HG02759 (cell line): ENCODE results near the gene STEEP1.

ENCODE experiments used
- ATAC-seq: cut with Tn5 transposase; IDR thresholded peaks from one replicate; pipeline ENCODE4 v1.9.1; 2021; ENCODE audit warnings: mild to moderate bottlenecking, moderate library complexity; ENCODE audit not compliant: unreplicated experiment

The STEEP1 gene

DNA sequence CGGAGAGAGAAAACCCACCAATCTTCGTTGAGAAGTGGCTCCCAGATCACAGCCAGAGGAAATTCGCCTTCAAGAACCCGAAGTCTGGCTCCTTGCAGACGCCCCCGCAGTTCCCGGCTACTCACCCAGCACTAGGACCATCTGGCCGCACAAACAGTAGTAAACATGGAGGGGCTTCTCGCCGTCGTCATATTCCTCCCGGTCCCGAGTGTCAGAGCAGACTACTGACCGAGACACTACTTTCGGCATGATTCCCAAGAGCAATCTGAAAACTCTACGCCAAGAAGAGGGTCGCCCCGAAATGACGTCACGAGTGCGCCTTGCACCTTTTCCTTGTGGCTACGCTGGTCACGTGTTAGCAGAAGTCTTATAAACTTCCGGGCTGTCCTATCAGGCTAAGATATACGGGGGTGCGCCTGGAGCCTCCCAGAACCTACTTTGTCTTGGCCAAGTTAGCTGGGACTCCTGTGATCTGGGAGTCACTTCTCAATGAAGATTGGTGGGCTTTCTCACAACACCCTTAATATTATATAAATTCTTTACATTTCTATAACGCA, at the start of gene STEEP1:
STEEP1 (minus strand) TSS at position 303 of the 557 bp plus-strand sequence; CDS start at position 249, 54 bp downstream.
- ATAC-seq = peak; percentile 91

DNA sequence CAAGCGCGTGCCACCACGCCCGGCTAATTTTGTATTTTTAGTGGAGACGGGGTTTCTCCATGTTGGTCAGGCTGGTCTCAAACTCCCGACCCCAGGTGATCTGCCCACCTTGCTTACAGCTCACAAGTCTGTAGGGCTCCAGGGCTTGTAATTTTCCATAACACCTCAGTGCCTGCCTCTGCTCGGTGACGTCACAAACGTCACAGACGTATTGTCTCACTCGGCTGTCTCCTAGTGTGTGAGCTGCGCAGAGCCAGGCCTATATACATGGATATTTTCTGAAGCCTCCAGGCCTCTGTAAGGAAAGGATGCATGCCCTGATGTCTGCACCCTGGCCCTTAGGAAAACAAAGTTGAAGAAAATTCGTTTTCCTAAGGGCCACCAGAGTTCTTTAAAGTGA, 49.6 kb upstream of the STEEP1 start:
- no peak for ATAC-seq

DNA sequence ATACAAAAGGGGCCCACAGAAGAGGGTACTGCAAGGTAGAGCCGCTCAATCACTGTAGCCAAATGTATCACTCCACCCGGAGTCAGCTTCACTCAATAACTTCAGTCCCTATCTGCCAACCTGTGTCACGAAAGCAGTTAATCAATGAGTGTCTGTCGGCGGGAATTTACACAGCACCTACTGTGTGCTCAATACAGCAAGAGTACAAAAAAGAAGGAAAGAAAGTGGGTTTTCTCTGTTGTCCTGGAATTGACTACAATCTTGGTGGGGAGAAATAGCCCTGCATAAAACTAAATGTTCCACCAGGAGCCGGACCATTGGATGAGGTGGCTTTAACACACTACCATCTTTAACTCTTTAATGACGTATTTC, 41.8 kb upstream of the STEEP1 start:
- ATAC-seq = no peak

DNA sequence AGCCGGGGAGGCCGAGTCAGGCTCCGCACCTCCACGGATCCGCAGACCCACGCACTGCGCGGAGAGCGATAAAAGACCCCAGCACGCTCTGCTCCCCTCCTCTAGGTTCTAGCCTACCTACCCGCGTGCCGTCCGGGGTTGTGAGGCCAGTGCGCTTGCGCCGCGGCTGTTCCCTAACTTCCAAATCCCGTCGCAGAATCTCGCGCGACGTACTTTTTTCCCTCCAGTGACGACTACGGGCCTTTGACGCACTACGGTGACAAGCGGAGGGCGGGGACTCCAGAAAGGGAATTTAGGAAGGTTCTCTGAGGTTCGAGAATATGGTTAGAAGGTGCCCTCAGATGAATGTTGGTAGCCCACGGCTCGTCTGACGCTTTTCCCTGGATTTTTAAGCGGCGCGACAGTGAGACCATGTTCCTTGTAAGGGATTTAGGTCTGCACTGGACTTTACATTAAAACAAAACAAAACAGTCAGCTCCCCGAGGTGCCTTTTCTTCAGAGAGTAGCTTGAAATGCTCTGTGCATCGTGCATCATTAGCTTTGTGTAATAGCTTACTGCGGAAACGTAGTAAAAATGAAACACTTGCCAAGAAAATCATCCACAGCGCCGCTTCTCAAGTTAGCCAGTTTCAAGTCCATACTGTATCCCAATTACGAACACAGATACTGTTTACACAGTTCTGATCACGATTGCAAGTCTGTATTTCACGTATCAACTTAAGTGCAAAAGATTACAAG, 41.2 kb upstream of the STEEP1 start, which contains the start of gene NKRF:
NKRF (minus strand) TSS at position 145 of the 738 bp plus-strand sequence.
- ATAC-seq = peak; percentile 88

DNA sequence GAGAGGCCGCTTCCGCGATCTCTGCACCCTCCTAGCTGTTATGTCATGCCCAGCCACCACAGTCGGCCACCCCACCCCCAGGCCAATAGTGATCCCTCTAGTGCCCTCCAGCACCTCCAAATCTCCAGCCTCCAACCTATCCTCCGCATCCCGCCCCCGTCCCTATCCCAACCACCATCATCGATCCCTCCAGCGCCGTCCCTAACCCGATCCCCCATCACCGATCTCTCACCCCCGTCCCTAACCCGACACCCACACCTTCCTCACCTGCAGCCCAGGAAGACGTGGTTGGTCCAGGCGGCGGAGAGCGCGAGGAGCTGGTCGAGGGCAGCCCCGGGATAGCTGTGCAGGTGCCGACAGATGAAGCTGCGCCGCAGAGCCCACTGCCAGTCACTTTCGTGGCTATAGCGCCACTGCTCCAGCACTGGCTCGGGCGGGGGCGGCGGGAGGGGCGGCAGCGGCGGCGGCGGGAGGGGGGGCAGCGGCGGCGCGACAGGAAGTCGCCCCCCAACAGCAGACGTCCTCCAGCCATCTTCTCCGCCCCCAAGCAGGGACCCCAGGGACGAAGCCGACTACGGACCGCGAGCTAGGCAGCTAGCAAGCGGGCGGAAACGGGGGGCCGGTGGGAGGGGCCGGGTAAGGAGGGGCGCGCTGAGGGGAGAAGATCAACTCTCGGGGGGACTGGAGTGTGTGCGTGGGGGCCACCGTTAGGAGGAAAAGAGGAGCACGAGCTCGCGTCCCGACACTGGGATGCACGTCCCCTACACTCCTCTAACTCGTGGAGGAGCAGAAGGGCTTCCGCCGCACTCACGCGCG, 40.5 kb upstream of the STEEP1 start:
- peak; percentile 32 for ATAC-seq

DNA sequence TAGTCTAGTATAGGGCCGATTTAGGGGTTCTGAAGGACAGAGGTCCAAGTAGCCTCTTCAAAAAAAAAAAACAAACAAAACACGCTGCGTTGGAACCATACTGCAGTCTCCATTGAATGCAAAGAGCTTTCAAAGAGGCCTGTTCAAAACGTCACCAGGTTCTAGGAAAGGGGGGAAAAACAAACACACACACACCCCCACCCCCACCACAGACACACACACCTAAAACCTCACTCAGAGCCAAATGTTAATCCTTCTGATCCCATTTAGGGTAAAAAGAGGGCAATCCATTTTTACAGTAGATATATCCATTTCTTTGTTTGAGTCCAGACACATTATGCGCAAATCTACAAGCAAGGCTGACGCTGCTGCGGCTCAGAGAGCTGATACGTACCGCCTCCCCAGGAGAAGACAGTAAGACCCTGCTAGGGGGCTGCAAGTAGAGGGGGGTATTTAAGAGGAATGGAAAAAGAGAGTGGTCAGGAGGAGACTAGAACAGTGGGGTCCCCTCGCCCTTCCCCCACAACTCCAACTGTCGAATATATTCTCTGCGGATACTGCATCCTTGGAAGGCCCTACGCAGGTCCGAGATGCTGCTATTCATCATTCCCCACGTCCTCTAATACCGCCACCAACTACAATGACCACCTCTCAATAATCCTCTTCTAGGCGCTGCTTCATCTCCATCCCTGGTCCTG, 39.7 kb upstream of the STEEP1 start:
- no peak for ATAC-seq

DNA sequence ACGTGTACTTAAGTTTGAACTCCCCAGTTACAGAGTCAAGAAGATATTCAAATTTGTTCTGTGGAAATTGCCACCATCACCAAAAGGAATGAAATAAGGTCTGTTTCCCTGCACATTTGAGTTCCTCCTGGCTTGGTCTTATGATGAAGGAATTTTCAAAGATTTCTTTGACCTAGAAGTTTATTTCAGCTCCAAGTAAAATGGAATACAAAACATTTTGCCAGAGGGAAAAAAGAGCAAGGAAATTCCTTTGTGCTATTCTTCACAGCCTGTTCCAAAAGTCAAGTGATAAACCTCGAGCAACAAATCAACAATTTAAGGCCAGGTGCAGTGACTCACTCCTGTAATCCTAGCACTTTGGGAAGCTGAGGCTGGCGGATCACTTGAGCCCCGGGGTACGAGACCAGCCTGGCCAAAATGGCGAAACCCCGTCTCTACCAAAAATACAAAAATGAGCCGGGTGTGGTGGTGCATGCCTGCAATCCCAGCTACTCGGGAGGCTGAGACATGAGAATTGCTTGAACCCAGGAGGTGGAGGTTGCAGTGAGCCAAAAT, 37.6 kb upstream of the STEEP1 start:
- no peak for ATAC-seq

DNA sequence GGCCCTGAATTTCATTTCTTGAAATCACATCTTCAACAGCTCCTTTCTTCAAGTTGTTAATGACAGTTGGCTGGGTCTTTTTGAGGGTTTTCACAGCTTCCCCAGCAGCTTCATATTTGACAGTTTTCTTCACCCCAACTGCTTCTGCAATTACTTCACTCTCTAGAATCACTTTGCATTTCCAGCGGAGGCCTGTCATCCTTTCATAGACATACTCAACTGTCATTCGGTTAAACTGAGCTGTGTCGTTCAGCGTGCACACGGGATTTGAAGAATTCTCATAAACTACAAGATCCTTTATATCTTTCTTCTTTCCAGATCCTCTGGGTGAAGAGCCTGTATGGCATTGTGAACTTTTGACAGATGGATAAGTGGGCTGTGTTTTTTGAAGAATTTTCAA, 24.6 kb upstream of the STEEP1 start:
- no peak for ATAC-seq

DNA sequence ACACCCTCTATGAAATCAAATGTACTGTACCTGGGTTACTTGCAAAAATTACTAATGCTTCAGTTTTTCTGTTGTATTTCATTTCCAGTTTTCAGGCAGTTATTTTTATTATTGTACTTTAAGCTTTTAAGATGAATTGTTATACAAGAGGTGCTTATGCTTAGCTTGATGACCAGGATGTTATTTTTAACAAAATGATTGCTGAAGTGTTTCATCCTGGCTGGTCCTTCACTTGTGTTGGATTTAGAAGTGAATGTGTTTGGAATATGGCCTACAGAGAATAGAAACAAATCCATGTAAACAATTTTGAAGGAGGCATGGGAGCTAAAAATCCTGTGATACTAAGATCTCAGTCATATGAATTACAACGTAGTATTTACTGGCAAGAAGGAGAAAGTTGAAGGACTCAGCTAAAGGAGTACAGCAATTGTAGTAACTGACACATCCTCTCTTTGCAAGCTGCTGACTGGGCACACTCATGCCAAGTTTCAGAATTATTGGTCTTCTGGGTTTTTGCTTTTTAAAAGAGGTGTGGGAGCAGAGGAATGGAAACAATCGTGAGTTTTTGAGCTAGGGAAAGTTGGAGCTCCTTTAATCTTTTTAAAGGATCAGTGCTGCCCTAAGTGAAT, 18.3 kb upstream of the STEEP1 start:
- ATAC-seq = no peak

DNA sequence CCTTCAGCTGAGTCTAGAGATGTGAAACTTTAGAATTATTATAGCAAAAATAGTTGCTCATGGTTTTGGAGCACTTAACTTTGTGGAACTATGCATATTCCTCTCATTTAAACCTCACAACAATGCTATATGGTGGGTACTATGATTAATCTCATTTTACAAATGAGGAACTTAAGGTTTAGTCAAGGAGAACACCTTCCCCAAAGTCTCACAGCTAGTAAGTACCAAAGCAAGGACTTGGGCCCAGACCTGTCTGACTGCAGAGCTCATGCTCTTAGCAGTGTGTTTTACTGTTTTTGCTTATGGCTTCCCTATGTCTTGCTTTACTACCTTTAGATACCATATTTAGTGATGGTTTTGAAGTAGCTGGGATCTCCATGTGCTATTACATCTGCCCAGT, 14.2 kb upstream of the STEEP1 start:
- no peak for ATAC-seq

DNA sequence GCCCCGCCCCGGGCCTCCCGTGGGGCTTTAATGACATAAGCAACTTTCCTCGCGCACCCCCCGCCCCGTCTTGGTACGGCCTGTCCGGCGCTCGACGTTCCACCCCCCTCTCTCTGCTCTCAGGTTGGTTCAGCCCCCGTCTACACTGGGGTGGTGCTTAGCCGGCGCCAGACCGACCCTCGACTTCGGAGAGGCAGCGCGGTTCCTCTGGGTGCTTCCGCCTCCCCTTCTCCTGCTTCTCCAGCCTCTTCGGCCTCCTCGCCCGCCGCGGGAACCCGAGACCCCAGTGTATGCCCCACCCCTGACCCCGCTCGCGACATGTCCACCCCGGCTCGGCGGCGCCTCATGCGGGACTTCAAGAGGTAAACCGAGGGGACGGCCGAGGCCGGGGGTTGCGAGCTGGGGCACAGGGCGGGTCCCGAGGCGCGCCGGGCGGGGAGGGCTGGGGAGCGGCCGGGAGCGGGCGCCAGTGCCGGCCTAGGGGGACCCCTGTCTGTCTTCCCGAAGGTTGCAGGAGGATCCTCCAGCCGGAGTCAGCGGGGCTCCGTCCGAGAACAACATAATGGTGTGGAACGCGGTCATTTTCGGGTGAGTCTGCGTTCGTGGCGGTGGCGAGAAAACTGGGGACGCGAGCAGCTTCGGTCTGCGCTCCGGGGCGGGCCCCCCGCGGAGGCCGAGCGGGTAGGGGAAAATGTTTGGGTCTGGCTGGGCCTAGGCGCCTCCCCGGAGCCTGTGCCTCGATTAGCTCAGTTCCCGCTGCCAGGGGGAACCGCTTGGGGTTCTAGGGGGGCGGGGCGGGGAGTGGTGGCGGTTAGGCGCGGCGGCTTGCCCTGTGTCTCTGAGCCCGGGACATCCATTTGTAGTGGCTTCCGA, 9.4 kb upstream of the STEEP1 start, which contains the start of gene UBE2A:
UBE2A (plus strand) TSS at position 170 of the 873 bp plus-strand sequence; CDS start at position 319, 149 bp downstream.
- peak; percentile 87 for ATAC-seq

DNA sequence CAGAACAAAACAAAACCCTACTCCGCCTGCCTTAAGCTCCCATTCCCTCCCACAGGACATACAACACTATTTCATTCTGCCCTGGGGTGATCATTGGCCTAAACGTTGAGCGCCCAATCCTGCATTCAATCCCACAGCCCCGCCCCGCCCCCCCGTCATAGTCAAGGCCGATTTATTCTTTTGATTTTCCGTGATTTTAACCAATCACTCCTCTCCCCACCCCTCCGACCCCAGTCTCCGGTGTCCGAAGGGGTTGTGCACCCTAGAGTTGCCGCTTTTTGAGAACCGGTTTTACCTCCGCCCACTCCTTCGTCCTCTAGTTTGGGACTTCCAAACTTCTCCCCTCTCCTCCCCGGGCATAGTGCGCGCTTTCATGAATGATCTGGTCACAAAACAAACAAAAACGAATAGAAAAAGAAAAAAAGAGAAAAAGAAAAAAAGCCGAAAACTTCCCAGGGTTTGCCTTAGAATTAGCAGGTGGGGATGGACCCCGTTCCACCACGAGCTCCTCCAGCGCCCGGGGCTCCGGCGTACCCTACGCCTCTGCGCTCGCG, 8.7 kb upstream of the STEEP1 start:
- ATAC-seq = peak; percentile 86

DNA sequence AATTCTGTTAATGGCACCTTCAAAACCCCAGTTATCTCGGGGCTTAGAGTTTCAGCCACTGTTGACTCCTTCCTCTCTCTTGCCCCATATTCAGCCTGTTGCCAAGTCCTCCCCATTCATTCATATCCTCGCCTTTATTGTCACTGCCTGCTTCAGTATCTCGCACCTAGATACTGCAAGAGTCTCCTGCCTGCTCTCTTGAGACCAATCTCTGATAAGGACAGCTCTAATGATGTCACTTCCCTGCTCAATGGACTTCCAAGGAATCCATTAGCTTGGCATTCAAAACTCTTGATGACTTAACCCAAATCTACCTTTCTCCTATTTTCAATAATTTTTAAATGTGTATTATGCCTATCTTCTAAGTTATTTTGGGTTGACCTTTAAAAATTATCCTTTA, 8.0 kb upstream of the STEEP1 start:
- no peak for ATAC-seq

DNA sequence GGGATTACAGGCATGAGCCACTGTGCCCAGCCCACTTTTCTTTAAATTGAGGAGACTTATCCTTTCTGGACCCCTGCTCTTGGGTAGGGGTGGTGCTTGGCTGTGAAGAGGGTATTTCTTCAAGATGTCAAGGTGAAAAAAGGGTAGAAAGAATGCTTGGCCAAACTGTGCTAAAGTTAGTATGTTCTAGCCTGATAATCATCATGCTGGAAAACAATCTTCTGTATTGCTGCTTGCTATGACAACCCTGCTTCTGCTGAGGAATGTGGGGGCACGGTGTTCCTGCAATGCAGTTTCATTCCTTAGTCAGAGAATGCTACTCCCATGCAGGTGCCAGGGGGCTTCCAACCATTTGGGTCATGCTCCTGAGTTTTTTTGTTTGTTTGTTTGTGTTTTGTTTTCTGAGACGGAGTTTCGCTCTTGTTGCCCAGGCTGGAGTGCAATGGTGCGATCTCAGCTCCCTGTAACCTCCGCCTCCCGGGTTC, 5.2 kb upstream of the STEEP1 start:
- no peak for ATAC-seq

DNA sequence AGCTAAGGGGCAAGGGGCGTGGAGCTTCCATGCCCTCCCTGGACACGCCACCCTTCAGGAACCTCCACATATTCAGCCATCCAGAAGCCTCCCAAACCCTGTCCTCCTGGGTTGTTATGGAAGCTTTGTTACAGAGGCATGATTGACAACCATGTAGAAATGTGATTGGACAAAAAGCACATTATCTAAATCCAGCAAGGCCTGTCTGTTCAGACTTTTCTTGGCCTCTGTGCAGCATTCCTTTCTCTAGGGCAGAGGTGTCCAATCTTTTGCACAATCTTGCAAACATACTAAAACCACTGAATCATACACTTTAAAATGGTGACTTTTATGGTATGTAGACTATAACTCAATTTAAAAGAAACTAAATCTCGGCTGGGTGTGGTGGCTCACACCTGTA, 12.7 kb downstream of the STEEP1 start:
- ATAC-seq = no peak

DNA sequence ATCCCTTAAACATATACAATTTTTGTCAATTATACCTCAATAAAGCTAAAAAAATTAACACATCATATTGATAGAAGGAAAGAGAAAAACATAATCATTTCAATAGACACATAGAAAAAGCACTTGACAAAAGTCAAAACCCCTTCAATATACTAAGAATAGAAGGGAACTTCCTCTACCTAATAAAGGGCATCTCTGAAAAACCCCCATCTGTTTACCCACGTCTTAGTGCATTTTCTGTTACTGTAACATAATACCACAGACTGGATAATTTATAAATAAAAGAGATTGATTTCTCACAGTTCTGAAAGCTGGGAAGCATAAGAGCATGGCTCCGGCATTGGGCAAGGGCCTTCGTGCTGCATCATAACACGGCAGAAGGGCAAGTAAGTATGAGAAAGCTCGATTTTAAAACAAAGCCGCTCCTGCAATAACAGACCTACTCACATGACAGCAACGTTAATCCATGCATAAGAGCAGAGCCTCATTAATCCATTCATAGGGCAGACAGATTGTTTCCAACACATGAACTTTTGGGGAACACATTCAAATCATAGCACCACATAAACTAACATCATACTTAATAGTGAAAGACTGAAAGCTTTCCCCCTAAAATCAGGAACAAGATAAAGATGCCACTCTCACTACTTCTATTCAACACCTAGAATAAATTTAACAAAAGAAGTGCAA, 15.7 kb downstream of the STEEP1 start:
- ATAC-seq = peak; percentile 57

DNA sequence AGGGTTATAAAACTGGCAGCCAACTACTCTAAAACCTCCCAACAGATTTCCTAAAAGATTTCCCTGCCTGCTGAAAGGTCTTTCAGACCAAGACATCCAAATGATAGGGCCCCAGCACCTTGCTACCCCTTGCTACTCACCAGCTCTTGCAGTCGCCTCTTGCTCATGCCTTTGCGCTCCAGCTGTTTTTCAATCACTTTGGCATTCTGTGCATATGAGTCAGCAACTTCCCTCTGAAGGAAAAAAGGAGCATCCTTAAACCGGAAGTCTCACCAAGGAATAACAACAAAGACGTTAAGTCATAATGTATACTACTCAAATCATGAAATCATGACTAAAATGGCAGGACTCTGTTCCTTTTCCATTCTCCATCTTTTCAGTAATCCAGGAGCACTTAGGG, 24.0 kb downstream of the STEEP1 start:
- ATAC-seq = no peak

DNA sequence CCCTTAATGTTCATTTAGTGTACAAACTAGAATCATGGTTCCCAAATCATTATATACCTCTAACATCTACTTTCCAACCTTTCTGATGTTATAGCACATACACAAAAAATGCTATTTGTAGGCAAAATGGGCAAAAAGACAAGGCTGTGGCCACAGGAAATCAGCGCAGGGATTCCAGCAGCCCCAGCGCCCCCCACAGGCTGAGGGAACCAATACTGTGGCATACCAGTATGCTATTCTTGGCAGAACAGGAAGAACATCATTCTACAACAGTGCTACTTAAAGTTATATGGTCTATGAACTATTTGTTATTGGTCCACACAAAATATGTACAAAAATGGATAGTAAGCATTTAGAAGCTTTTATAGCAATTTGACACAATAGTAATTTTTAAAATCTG, 25.3 kb downstream of the STEEP1 start:
- no peak for ATAC-seq
